Activated CD8-positive, alpha-beta memory T cell treated with anti-CD3 and anti-CD28 coated beads for 4 hours (primary cell): Measurements from ENCODE around the gene NCAPH2.
"Not testable (repeated sequence)": the region's sequence is repeated elsewhere in the genome, so short reads cannot be mapped to it uniquely, and the experiment has no call there.

Experiments used
- DNase-seq, 2 donors: peaks; one replicate each; pipeline ENCODE4 v3.0.0-alpha.2; 2020; ENCODE audit warnings: low read depth in 2 of 2

NCAPH2 gene

DNA sequence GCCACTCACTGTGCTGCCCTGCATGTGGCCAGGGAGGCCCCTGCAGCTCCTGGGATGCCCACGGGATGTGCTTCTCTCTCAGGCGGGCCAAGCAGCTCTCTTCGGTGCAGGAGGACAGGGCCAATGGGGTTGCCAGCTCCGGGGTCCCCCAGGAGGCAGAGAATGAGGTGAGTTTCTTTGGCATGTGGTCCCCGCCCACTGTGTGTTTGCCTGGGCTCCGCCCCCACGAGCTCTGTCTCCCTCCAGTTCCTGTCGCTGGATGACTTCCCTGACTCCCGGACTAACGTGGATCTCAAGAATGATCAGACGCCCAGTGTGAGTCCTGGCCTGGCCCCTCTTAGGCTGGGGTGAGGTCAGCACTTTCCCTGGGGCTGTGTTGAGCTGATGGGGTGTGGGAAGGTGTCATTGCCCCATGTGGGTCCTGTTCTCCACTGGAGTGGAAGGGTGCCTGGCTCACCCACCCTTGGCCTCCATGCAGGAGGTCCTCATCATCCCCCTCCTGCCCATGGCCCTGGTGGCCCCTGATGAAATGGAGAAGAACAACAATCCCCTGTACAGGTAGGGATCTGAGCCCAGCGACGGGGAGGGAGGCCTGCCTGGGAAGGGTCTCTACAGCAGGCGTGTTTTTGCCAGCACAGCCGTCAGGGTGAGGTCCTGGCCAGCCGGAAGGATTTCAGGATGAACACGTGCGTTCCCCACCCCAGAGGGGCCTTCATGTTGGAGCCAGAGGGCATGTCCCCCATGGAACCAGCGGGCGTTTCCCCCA lies 9.7 kb downstream of the NCAPH2 start:
- no peak for DNase-seq

DNA sequence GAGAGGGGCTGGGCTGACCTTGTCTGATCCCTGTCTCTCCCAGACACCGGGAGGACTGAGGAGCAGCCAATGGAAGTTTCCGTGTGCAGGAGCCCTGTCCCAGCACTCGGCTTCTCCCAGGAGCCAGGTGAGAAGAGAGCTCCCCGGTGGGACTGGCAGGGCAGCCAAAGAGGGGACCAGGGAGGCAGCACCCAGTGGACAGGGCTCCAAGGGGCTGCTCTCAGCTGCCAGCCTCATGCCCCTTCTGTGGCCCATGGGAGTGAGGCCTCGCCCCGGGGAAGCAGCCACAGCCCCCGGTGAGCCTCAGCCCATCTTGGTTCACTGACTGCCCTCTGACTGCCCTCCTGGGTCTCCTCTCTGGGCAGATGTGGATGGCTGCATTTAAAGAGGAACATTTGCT lies 10.6 kb downstream of the NCAPH2 start:
- no peak for DNase-seq

DNA sequence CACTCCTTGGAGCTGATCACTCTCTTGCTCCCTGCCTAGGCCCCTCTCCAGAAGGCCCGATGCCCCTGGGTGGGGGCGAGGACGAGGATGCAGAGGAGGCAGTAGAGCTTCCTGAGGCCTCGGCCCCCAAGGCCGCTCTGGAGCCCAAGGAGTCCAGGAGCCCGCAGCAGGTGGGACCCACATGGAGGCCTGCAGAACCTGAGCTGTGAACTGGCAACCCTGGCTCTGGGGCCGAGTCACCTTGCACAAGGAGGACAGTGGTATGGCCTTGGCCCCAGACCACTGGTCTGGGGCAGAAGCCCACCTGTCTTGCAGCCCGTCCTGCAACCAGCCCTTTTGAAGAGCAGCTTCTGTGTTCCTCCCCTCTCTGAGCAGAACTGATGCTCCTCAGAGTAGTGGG lies 11.1 kb downstream of the NCAPH2 start:
- no peak for DNase-seq

DNA sequence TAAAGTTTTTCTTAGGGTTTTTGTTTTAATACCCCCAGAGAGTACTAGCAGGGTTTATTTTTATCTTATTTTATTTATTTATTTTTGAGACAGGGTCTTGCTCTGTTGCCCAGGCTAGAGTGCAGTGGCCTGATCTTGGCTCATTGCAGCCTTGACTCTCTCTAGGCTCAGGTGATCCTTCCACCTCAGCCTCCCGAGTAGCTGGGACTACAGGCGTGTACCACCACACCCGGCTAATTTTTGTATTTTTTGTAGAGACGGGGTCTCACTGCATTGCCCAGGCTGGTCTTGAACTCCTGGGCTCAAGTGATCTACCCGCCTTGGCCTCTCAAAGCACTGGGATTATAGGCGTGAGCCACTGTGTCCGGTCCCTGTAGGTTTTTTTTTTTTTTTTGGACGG lies 12.2 kb downstream of the NCAPH2 start:
- not testable (repeated sequence) for DNase-seq

DNA sequence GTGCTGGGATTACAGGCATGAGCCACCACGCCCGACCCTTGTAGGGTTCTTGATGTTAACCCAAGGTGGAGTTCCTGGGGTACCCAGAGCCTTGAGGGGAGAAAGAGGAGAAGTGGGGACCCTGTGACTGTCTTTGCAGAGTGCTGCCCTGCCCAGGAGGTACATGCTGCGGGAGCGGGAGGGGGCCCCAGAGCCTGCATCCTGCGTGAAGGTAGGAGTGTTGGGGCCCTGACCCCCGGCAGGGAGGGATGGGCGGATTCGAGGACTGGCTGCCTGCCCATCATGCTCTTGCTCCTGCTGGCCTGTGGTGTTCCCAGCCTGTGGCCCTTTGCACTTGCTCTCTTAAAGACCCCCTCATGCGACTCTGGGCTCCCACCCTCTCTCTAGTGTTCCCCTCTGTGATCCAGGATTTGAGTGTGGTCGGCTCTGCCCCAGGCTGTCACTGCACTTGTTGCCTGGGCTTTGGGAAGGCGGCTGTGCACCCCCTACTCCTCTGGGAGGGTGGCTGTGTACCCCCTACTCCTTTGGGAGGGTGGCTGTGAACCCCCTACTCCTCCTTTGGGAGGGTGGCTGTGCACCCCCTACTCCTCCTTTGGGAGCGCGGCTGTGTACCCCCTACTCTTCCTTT lies 12.9 kb downstream of the NCAPH2 start:
- DNase-seq, result no peak

DNA sequence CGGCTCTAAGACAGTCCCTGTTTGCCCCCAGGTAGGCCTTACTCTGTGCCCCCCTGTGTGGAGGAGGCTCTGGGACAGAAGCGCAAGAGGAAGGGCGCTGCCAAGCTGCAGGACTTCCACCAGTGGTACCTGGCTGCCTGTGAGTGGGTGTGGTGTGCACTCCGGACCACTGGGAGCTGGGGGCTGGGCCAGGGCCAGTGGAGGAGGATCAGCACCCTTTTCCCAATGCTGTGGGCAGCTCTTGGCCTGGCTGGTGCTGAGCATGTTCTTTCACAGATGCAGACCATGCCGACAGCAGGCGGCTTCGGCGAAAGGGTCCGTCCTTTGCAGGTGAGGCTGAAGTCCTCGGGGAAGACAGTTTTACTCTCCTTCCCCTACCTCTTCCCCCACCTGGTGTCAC lies 13.7 kb downstream of the NCAPH2 start:
- no peak for DNase-seq

DNA sequence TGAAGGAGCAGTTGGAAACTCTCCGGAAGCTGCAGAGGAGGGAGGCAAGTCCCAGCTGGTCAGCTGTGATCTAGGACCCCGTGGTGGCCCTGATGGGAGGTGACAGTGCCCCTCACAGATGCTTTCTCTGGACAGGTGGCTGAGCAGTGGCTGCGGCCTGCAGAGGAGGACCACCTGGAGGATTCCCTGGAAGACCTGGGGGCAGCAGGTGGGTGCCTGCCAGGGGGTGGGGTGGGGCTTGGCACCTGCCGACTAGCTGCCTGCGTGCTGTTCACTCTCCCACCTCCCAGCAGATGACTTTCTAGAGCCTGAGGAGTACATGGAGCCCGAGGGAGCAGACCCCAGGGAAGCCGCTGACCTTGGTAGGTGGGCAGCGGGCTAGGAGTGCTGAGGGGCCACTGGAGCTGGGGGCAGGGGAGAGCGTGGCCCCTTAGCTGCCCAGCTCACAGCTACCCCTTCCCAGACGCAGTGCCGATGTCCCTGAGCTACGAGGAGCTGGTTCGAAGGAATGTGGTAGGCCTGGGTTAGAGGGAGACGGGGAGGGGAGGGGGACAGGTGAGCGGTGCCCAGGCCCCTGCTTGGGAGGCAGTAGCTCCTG lies 14.3 kb downstream of the NCAPH2 start:
- DNase-seq, result no peak

DNA sequence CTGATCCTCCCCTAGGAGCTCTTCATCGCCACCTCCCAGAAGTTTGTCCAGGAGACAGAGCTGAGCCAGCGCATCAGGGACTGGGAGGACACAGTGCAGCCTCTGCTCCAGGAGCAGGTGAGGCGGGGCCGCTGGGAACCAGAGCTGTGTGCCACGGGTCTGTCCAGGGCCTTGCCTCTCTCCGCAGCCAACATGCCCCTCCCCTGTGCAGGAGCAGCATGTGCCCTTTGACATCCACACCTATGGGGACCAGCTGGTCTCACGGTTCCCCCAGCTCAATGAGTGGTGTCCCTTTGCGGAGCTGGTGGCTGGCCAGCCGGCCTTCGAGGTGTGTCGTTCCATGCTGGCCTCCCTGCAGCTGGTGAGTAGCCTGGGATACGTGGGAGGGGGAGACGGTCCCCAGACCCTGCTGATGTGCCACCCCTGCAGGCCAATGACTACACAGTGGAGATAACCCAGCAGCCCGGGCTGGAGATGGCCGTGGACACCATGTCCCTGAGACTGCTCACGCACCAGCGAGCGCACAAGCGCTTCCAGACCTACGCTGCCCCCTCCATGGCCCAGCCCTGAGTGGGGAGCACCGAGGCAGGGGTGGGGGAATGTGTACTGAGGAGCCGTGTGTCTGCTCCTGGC lies 14.9 kb downstream of the NCAPH2 start:
- no peak for DNase-seq

DNA sequence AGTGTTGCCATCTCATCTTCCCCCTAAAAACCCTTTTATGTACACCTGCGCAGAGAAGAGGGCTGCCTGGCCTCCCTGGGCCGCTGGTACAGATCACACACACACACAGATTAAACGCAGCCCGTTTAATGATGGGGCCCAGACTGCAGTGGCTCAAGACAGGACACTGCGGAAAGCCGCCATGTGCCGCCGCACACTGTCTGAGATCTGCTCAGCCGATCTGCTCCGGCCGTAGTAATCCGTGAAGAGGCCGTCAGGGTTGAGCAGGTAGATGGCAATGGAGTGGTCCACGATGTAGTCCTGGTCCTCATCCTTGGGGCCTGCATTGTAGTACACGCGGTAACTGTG lies 15.4 kb downstream of the NCAPH2 start:
- no peak for DNase-seq

DNA sequence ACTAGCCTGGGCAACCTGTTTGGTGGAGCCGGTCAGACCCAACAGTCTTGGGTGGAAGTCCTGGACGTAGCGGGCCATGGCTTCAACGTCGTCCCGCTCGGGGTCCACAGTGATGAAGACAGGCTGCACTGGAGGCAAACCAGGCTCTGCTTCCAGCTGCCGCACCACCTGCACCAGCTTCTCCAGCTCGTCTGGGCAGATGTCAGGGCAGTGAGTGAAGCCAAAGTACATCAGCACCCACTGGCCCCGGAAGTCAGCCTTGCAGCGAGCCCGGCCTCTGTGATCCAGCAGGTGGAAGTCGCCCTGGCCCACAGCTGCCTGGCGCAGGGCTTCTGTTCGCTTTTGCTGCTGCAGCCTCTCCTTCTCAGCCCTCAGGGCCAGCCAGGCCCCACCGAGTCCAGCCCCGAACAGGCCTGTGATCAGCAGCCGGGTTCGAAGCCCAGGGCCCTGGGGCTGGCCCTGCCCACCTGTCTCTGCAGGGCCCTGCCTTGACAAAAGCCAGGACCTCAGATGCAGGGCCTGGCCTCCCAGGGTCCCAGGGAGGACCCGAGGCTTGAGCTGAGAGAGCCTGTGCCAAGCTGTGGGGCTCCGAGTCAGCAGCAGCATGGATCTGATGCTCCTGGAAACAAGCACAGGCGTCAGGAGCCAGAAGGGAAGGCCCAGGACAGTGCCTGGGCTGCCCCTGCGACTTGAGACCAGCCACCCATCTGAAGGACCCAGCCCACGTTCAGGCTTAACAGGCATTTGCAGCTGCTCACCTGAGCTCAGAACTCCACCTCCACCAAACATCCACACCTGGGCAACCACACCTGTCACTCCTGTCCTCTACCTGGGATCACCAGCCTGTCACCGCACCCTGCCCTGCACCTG lies 16.0 kb downstream of the NCAPH2 start:
- no peak for DNase-seq

DNA sequence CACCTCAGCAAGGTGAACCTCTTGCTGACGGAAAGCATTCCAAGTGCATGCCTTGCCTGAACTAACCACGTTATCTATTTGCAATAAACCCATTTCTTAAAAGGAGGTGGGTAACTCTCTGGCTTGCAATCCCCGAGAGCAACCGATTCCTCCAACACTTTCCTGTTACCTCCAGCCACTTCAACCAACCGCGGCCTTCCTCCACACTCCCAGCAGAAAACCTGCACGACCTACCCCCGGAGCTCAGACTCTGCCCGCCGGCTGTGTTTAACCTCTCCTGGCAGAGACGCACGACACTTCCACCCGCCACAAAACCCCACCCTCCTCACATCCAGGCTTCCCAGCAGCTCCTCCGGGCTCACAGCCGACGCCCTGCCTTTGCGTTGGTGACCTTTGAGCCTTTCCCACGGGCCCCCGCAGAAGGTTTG lies 16.7 kb downstream of the NCAPH2 start:
- DNase-seq, result no peak

DNA sequence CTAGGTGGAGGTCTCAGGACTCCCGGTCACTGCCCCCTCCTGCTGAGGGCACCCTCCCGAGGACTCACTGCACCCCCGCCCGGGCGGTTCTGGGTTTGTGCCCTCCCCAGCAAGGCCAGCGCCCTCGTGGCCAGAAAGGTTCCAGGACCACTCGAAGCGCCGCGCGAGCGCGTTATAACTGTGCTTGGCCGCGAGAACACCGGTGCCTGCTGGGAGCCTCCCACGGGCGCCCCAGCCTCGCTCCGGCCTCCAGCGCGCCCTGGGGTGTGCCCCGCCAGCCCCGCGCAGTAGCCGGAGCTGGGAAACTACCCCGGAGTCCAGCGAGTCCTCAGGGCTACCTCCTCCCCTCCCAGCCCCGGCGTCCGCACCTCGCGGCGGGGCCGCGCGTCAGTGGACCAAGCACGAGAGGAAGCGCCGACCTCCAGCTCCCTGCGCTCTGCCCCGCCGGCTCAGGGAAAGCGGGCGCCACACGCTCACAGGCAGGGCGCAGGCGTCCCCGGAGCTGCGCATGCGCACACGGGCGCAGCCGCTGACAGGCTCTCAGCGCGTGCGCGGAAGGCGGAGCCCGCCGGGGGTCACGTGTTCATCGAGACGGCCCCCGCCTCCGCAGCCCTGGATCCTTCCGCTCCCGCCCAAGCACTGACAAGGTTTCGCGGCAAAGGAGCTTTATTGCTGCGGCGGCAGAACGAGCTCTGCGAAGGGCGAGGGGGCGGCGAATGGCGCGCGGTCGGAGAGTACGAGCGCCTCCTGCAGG lies 17.3 kb downstream of the NCAPH2 start, which contains the start of gene SCO2:
Gene SCO2, minus strand, starts transcription at position 495 of the 754 bp plus-strand sequence. CDS start 1,187 bp downstream, outside the sequence.
- DNase-seq, result peak; percentile 95 to 97

DNA sequence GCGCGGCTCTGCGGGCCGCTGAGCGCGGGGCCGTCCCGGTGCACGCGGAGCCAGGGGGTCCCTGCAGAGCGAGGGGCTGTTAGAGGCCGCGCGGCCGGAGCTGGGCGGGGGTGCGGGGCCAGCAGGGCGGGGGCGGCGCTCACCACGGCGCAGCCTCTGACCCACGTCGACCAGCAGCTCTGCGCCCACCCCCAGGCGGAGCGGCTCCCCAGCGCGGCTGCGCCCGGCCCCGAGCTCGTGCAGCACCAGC lies 17.8 kb downstream of the NCAPH2 start:
- no peak for DNase-seq

DNA sequence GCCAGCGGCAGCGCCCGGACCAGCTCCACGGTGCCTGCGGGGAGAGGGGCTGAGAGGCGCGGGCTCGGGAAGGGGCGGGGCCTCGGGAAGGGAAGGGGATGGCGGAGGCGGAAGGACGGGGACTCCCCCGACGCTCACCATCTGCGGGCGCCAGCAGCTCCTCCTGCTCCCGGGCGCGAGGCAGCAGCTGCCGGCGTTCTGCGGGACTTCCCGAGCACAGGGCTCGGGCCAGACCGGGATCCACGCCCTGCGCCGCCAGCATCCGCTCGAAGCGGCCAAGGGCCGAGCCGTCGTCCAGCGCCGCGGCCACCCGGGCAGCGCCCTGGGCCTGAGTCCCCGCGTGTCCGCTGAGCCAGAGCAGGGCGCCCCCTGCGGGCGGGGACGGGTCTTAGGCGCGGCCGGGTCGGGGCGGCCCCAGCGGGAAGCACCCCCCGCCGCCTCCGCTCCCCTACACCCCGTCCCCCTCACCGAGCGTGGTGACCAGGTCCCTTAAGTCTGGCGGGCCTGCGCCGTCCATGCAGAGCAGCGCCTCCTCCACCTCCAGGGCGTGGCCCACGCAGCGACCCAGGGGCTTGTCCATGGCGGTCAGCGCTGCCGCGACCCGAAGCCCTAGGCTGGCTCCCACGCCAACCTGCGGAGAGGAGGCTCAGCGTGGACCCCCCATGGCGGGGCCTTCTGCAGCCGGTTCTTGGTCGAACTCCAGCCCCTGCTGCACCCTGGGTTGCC lies 18.2 kb downstream of the NCAPH2 start:
- peak; percentile 56 to 73 for DNase-seq

DNA sequence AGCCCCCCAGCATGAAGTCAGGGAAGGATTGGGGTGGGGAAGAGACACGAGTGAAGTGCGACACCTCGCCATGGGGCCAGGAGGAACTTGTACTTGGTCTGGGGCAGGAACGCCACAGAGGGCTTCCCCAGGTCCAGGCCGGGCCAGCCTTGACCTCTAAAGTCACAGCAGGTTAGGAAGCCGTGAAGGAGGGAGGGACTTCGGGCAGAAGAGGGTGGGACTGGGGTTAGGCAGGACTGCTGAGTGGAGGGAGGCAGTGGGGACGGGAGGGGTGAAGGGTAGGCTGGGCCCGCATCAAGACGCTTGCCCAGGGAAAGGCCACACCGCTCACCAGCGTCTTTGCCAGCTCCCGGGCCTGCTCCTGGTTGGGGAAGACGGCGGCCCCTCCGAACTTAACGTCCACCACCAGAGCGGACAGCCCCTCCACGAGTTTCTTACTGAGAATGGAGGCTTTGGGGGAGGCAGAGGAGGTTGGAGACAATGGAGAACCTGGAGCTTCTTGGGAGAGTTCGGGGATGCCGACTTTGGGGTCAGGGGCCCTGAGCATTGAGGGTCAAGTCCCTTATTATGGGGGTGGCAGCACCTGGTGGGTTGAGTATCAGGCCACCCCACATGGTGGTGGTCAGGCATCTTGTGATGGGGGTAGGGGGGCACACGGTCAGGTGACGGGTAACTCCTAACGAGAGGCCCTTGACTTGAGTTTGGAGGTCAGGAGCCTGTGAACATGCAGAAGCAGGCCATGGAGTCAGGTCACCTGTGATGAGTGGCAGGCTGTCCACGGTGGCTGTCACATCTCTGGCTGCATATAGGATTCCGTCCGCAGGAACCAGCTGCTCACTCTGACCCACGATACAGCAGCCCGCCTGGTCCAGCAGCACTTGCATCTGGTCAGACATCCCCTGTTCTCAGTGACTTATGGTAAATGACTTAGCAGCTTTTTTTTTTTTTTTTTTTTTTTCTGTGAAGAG lies 19.1 kb downstream of the NCAPH2 start:
- no peak for DNase-seq

DNA sequence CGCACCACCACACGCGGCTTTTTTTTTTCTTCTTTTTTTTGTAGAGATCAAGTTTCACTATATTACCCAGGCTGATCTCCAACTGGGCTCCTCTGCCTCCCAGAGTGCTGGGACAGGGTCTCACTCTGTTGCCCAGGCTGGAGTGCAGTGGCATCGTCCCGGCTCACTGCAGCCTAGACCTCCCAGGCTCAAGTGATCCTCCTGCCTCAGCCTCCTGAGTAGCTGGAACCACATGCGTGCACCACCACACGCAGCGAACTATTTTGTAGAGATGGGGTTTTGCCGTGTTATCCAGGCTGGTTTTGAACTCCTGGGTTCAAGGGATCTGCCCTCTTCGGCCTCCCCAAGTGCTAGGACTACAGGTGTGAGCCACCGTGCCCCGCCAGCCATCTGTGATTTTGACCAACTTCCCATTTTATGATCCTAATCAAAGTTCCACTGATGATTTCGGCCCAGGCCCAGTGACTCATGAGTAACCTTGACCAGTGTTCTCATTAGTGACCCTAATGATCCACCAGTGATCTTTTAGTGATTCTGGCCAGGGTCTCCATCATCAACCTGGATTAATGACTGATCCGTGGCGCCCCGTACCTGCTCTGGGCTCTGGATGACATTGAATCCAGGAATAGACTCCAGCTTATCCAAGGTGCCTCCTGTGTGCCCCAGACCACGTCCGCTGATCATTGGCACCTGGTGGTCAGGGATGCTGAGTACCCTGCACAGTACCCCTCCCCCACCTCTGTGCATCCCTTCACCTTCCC lies 20.1 kb downstream of the NCAPH2 start:
- no peak for DNase-seq

DNA sequence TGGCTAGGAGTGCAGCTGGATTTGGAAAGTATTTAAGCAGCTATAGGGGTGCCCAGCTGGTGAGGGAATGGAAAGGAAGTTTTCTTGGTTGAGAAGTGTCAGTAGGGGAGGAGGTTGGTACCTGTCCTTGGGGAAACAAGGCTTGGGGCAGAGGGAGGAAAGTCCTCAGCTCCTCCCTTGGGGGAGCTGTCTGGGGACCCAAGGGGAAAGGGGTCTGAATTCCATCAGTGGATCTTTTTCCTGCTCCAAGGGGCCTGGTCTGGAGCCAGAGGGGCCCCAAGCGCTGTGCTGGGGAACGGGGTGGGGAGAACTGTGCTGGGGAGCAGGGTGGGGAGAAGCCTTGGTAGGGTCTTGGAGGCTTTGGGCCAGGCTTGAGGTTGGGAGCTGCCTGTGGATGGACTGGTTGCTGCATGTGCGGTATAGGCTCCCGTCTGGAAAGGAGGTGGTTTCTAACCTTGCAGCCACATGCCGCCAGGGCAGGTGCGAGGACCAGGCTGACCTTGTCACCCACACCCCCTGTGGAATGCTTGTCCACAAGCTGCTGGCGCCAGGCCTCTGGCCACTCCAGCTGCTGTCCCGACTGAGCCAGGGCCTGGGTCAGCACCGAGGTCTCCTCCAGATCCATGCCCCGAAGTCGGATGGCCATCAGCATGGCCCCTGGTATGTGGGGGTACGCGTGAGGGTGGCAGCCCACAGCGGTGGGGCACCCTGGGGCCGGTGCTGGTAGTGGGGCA lies 20.8 kb downstream of the NCAPH2 start:
- DNase-seq, result no peak

DNA sequence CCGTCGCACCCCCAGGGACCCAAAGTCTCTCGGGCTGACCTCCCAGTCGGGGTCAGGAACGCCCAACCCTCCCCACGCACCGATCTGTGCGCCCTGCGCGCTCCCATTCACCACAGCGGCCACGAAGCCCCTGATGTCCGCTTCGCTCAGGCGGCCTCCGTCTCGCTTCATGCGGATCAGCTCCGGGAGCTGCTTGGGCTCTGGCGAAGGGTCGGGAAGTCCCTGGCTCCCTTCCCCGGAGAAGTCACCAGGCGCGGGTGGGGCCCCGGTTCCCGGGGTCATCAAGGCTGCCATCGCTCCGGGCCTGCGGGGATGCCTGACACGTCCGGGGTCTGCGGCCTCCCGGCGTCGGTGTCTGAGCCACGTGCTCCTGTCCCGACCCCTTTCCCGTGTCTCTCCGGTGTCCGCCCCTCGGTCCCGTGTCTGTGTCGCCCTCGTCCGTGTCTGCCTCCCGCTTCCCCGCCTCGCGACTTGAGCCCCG lies 21.4 kb downstream of the NCAPH2 start:
- no peak for DNase-seq
